ENCODE results near the gene CCDC169. TPM values are rescaled to one million over a fixed set of nuclear protein-coding genes. Genes with fewer than 3 reads are reported as not detected.
"Not testable (repeated sequence)": the region's sequence is repeated elsewhere in the genome, so short reads cannot be mapped to it uniquely, and the experiment has no call there.

Gene CCDC169
- total and polyA plus RNA-seq, 4 donors: 0.14 to 3.4 (median 0.81) TPM

GRCh38 chr13:36332986-36333385 lies 35.4 kb upstream of the CCDC169 start:
- peaks cover 9 to 13% (median 11%) of the 10 kb centered on the region in 4 donors for H3K36me3 ChIP-seq (ENCODE audit: control insufficient read depth in 4 of 4, insufficient read depth in 4 of 4, low read length in 4 of 4)
- DNase-seq (no peak), ATAC-seq (ENCODE audit: insufficient read depth, low FRiP score) (no peak)
- no peak overlapping the region for H3K27ac ChIP-seq (ENCODE audit: low read depth in 1 of 2, low read length in 1 of 2)
- TF ChIP-seq, protein P1, sequence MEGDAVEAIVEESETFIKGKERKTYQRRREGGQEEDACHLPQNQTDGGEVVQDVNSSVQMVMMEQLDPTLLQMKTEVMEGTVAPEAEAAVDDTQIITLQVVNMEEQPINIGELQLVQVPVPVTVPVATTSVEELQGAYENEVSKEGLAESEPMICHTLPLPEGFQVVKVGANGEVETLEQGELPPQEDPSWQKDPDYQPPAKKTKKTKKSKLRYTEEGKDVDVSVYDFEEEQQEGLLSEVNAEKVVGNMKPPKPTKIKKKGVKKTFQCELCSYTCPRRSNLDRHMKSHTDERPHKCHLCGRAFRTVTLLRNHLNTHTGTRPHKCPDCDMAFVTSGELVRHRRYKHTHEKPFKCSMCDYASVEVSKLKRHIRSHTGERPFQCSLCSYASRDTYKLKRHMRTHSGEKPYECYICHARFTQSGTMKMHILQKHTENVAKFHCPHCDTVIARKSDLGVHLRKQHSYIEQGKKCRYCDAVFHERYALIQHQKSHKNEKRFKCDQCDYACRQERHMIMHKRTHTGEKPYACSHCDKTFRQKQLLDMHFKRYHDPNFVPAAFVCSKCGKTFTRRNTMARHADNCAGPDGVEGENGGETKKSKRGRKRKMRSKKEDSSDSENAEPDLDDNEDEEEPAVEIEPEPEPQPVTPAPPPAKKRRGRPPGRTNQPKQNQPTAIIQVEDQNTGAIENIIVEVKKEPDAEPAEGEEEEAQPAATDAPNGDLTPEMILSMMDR (IDR thresholded peaks at IDR 0.05; ENCODE audit: control extremely low read depth, extremely low read depth): no peak
- no peak overlapping the region for H3K9ac ChIP-seq (ENCODE audit: insufficient read depth in 1 of 2, low read length in 2 of 2)
- no peaks in the 10 kb centered on the region for H3K27me3 ChIP-seq (ENCODE audit: control insufficient read depth in 3 of 3, insufficient read depth in 3 of 3, low read length in 2 of 3)
- no peaks in the 10 kb centered on the region for H3K9me3 ChIP-seq (ENCODE audit: control insufficient read depth in 4 of 4, insufficient read depth in 3 of 4, low read length in 3 of 4)
- peaks cover 0 to 12% (median 1%) of the 10 kb centered on the region in 5 donors for H3K4me1 ChIP-seq (ENCODE audit: control insufficient read depth in 5 of 5, insufficient read depth in 5 of 5, low read length in 5 of 5)
- no peak overlapping the region for H3K4me3 ChIP-seq

GRCh38 chr13:36332255-36332654 lies 34.6 kb upstream of the CCDC169 start:
- not testable (repeated sequence) for DNase-seq; H3K4me3 ChIP-seq; ATAC-seq (ENCODE audit: insufficient read depth, low FRiP score); H3K27ac ChIP-seq (ENCODE audit: low read depth in 1 of 2, low read length in 1 of 2); H3K9ac ChIP-seq (ENCODE audit: insufficient read depth in 1 of 2, low read length in 2 of 2); H3K9me3 ChIP-seq (ENCODE audit: control insufficient read depth in 4 of 4, insufficient read depth in 3 of 4, low read length in 3 of 4); H3K27me3 ChIP-seq (ENCODE audit: control insufficient read depth in 3 of 3, insufficient read depth in 3 of 3, low read length in 2 of 3)
- Histone ChIP-seq H3K4me1 (ENCODE audit: control insufficient read depth in 5 of 5, insufficient read depth in 5 of 5, low read length in 5 of 5) (peaks cover 0 to 12% (median 1%) of the 10 kb centered on the region in 5 donors), H3K36me3 (ENCODE audit: control insufficient read depth in 4 of 4, insufficient read depth in 4 of 4, low read length in 4 of 4) (peaks cover 9 to 15% (median 12%) of the 10 kb centered on the region in 4 donors)

GRCh38 chr13:36331280-36331679 lies 33.7 kb upstream of the CCDC169 start:
- no peak for ATAC-seq (ENCODE audit: insufficient read depth, low FRiP score)
- Histone ChIP-seq H3K36me3 (ENCODE audit: control insufficient read depth in 4 of 4, insufficient read depth in 4 of 4, low read length in 4 of 4) (peaks cover 9 to 16% (median 13%) of the 10 kb centered on the region in 4 donors), H3K4me1 (ENCODE audit: control insufficient read depth in 5 of 5, insufficient read depth in 5 of 5, low read length in 5 of 5) (peaks cover 0 to 12% (median 1%) of the 10 kb centered on the region in 5 donors), H3K27me3 (ENCODE audit: control insufficient read depth in 3 of 3, insufficient read depth in 3 of 3, low read length in 2 of 3) (no peaks in the 10 kb centered on the region), H3K9ac (ENCODE audit: insufficient read depth in 1 of 2, low read length in 2 of 2) (no peak overlapping the region), H3K4me3 (no peak overlapping the region), H3K9me3 (ENCODE audit: control insufficient read depth in 4 of 4, insufficient read depth in 3 of 4, low read length in 3 of 4) (no peaks in the 10 kb centered on the region), H3K27ac (ENCODE audit: low read depth in 1 of 2, low read length in 1 of 2) (no peak overlapping the region)
- WGBS, 2 donors: 87 to 88% methylated on average over 4 of the region's 4 CpGs
- TF ChIP-seq, protein P1 (IDR thresholded peaks at IDR 0.05; ENCODE audit: control extremely low read depth, extremely low read depth): no peak
- no peak for DNase-seq

DNA sequence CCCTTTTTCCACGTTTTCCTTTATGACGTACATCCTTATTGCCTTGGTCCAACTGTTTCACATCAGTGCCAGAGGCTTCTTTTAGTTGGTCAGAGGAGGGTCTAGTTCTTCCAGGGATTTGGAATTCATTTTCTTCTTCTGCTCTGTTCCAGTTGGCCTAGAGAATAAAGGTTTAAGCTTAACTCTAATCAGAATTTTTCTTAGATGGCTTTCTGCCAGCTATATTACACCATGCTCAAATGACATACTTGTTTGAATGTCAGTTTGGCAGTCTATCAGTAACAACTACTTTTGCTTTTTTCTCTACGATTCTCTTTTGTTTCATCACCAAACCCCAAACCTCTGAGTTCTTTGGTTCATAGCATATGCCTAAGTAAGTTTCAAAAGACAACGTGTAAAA lies 31.7 kb upstream of the CCDC169 start:
- H3K36me3 ChIP-seq (ENCODE audit: control insufficient read depth in 4 of 4, insufficient read depth in 4 of 4, low read length in 4 of 4): peaks cover 8 to 24% (median 15%) of the 10 kb centered on the region in 4 donors
- H3K9me3 ChIP-seq (ENCODE audit: control insufficient read depth in 4 of 4, insufficient read depth in 3 of 4, low read length in 3 of 4): no peaks in the 10 kb centered on the region
- H3K27ac ChIP-seq (ENCODE audit: low read depth in 1 of 2, low read length in 1 of 2): no peak overlapping the region
- no peaks in the 10 kb centered on the region for H3K27me3 ChIP-seq (ENCODE audit: control insufficient read depth in 3 of 3, insufficient read depth in 3 of 3, low read length in 2 of 3)
- ATAC-seq (ENCODE audit: insufficient read depth, low FRiP score): peak; percentile 19
- peak in 2 of 3 donors; percentile 79 to 80 for DNase-seq
- TF ChIP-seq, protein P1 (IDR thresholded peaks at IDR 0.05; ENCODE audit: control extremely low read depth, extremely low read depth): no peak
- peaks cover 0 to 12% (median 1%) of the 10 kb centered on the region in 5 donors for H3K4me1 ChIP-seq (ENCODE audit: control insufficient read depth in 5 of 5, insufficient read depth in 5 of 5, low read length in 5 of 5)
- H3K4me3 ChIP-seq: no peak overlapping the region
- no peak overlapping the region for H3K9ac ChIP-seq (ENCODE audit: insufficient read depth in 1 of 2, low read length in 2 of 2)
- 66 to 68% methylated on average over 4 of the region's 4 CpGs for WGBS, 2 donors

All from lung (tissue), 12 donors.